HG03520 (cell line): ENCODE measurements around the gene BMAL2.

Experiments used
- ATAC-seq: cut with Tn5 transposase; IDR thresholded peaks from one replicate; pipeline ENCODE4 v1.9.1; 2021; ENCODE audit warnings: mild to moderate bottlenecking, moderate library complexity; ENCODE audit not compliant: unreplicated experiment

BMAL2 gene

DNA sequence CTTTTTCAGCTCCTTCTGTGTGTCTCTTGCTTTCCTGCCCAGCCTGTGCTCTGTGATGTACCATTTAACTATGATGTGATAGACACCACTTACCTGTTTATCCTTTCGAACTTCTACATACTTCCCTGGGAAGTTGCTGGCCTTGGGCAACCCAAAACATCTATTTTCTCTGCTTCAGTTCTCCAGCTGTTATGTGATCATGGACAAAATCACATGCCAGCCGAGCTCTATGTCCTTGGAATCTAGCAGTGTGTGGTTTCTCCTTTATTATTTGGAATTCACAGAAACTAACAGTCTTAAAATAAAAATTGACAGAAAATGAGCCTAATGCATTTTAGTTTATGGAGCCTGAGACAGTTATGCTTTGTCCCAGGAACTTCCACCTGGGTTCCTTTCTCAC is 22.9 kb downstream of the BMAL2 start:
- no peak for ATAC-seq

DNA sequence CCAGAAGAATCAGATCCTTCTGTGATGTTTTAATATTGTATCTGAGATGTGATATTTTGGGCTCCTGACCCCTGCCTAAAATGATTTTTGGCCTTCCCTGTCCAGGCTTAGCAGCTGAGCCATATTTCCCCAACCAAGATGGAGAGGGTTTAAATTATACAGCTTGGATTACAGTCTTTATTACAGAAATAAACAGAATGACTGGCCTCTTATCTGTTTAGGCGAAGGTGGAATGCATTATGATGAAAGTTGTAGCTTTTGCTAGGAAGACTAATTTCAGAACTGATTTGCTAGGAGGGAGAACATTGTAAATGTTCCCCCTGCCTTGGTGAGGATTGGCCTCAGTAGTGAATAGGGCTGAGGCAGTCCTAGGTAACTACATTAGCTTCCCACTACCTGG is 23.3 kb downstream of the BMAL2 start:
- no peak for ATAC-seq

DNA sequence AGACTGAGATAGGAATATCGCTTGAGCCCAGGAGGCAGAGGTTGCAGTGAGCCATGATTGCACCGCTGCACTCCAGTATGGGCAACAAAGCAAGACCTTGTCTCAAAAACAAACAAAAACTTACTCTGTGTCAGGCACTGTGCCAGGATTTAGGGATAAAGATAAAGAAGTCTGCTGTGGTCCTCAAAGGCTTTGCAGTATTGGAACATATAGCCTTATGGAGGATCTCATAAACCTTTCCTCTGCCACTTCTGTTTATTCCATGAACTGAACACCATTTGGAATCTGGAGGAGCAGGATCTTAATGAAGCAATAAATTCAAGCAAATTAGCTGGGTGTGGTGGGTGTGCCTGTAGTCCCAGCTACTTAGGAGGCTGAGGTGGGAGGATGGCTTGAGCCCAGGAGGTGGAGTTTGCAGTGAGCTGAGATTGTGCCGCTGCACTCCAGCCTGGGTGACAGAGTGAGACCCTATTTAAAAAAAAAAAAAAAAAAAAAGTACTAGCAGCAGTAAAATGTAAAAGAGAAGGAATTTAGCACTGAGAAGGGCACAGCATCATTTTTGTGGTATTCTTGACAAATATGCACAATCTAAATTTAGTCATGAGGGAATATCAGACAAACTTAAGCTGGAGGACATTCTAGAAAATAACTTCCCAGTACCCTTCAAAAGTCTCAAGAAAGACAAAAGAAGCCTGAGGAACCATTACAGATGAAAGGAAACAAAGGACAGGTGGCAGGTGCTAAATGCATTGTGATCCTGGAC is 27.1 kb downstream of the BMAL2 start:
- ATAC-seq, result no peak

DNA sequence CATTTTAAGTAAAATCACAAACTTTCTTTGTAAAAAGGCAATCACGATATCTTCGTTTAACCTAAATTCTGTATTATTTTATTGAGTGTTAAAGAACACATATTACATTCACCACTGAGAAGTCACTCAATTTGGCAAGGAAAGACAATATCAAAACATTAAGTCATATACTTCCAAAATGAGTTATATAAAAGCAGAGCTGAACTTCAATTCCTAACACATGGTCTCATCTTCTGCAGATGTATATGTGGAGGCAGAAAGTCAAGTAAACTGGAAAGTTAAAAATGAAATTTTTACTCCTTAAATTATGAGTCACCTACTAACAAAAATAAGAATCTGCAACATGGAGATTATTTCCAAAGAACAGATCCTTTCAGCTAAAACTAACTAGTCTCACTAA is 28.7 kb downstream of the BMAL2 start:
- no peak for ATAC-seq

DNA sequence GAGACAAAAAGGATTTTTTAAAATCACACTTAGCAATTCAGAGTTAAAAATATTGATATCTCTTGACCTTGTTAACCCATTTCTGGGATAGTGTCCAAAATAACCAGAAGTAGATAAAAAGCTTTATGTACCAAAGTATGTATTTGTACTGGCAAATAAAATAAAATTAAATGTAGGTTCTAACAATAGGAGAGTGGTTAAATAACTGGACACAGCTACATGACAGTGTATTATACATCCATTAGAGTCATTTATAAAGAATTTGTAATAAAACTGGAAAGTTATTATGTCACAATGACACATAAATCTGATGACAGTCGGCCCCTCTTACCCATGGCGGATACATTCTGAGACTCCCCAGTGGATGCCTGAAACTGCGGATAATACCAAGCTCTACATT is 34.0 kb downstream of the BMAL2 start:
- no peak for ATAC-seq

DNA sequence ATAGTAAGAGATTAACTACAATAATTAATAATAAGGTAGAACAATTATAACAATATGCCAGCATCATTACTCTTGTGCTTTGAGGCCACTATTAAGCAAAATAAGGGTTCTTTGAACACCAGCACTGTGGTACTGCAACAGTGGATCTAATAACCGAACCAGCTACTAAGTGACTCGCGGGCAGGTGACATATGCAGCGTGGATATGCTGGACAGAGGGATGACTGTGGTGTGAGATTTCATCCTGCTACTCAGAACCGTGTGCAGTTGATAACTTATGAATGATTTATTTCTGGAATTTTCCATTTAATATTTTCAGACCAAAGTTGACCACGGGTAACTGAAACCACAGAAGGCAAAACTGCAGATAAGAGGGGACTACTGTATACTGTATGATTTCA is 34.4 kb downstream of the BMAL2 start:
- ATAC-seq, result no peak

DNA sequence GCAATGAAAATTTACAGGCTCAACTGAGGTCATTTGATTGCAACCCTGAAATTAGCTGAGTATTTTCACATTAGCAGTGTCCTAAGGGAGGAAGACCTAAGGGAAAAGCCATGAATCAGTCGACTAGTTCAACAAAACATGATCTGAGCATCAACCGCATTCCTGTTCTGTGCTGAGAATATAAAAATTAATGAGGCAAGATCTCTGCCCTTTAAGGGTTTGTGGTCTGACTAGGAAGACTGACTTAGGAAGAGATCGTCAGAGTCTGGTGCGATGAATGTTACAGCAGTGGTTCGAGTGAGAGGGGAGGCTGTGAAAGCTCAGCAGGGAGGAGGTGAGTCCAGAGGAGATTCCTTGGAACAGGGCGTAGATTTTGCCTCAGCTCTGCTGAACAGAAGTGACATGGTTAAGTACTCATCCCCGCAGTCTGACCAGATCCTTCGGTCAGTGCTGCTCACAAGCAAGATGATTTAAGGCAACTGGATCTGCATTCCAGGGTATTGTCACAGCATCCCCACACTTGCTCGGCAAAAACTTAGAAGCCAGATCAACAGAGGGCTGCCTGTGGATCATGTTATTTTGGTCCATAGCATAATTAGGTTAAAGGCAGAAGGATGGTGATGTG is 49.6 kb downstream of the BMAL2 start:
- ATAC-seq, result no peak
